GM10248 (cell line): ENCODE results near the gene CNTNAP2.
"Not testable (repeated sequence)": the region's sequence is repeated elsewhere in the genome, so short reads cannot be mapped to it uniquely, and the experiment has no call there.

ENCODE experiments used
- CTCF ChIA-PET: fragments of 300-600 bp; sonication (Branson Sonifier 250); formaldehyde crosslinking; extraction: SDS; loops from one replicate; lab custom pipeline; 2021; ENCODE audit warnings: antibody characterized with exemption; lab: Yijun Ruan, JAX
- POLR2A ChIA-PET: fragments of 350-650 bp; sonication (Branson Sonifier 250); formaldehyde crosslinking; extraction: SDS; loops from one replicate; lab custom pipeline; 2020; ENCODE audit warnings: antibody characterized with exemption; lab: Yijun Ruan, JAX
- DNase-seq: peaks from one replicate; pipeline ENCODE4 v3.0.0; 2012; ENCODE audit errors: extremely low spot score
- CTCF ChIP-seq: IDR thresholded peaks from 2 replicates; pipeline ENCODE4 v1.5.1; 2012; ENCODE audit warnings: mild to moderate bottlenecking, low read depth; ENCODE audit errors: extremely low read depth, missing control alignments, control extremely low read depth

The CNTNAP2 gene

GRCh38 chr7:148457310-148457921 is 2340.8 kb downstream of the CNTNAP2 start:
- TF ChIP-seq CTCF = no peak
- ChIA-PET POLR2A (no interaction called here), CTCF (interaction anchor here (0.8 to 2.2 kb wide), 5 partner anchors 10 to 195 kb away, joined by 3 to 8 read pairs (median 3); no protein-coding TSS in a partner anchor)
- DNase-seq = no peak

- CTCF ChIA-PET = interaction anchor here (0.8 to 2.2 kb wide), 4 partner anchors 11 to 196 kb away, joined by 3 to 8 read pairs (median 4); no protein-coding TSS in a partner anchor
These were observed 2341.7 kb downstream of the CNTNAP2 start for GRCh38 chr7:148458263-148458662.

GRCh38 chr7:148461392-148462179 is 2345.0 kb downstream of the CNTNAP2 start:
- no peak for DNase-seq
- ChIA-PET POLR2A (no interaction called here), CTCF (no interaction called here)
- no peak for TF ChIP-seq CTCF

More at GRCh38 chr7:148458263-148458662, 2341.7 kb downstream of the CNTNAP2 start:
- TF ChIP-seq CTCF = no peak
- POLR2A ChIA-PET = no interaction called here
- no peak for DNase-seq

- DNase-seq, POLR2A ChIA-PET, CTCF ChIA-PET: not testable (repeated sequence)
These were observed 2346.2 kb downstream of the CNTNAP2 start for GRCh38 chr7:148462774-148463173.

- POLR2A ChIA-PET = no interaction called here
- no peak for TF ChIP-seq CTCF
- DNase-seq = no peak
- CTCF ChIA-PET = interaction anchor here (1.1 kb wide), 1 partner anchor 200 kb away, joined by 3 read pairs; no protein-coding TSS in a partner anchor
These were observed 2346.6 kb downstream of the CNTNAP2 start for GRCh38 chr7:148463210-148463609.

- POLR2A ChIA-PET = no interaction called here
- TF ChIP-seq CTCF = no peak
- no peak for DNase-seq
- CTCF ChIA-PET = no interaction called here
These were observed 2348.3 kb downstream of the CNTNAP2 start for GRCh38 chr7:148464947-148465346.

GRCh38 chr7:148465441-148465840 is 2348.8 kb downstream of the CNTNAP2 start:
- CTCF ChIA-PET, POLR2A ChIA-PET, DNase-seq: not testable (repeated sequence)
